ENCODE measurements around the gene FCRL3.
A peak's percentile ranks its signal among the peaks of the same experiment; 100 is the strongest.

The FCRL3 gene

GRCh38 chr1:157639800-157640199, 60.8 kb downstream of the FCRL3 start:
- H4K20me1 ChIP-seq (ENCODE audit: control insufficient read depth, insufficient read depth, low read depth, low read length): no peaks in the 10 kb centered on the region
- no peak for TF ChIP-seq EZH2phosphoT487 (IDR thresholded peaks at IDR 0.05; ENCODE audit: borderline replicate concordance, low read length)
- TF ChIP-seq CTCF (IDR thresholded peaks at IDR 0.05; ENCODE audit: low read depth, low read length, poor library complexity, severe bottlenecking): no peak
- no peaks in the 10 kb centered on the region for H3K36me3 ChIP-seq (ENCODE audit: control insufficient read depth, low read length)
- no peaks in the 10 kb centered on the region for H3K9me2 ChIP-seq (replicated peaks; ENCODE audit: control insufficient read depth, low read length)
- H3K4me1 ChIP-seq (ENCODE audit: control insufficient read depth, low read length): peaks cover 21% of the 10 kb centered on the region
- no peaks in the 10 kb centered on the region for H3F3A ChIP-seq (ENCODE audit: control insufficient read depth, insufficient read depth)
- no peaks in the 10 kb centered on the region for H3K9me3 ChIP-seq (ENCODE audit: control insufficient read depth, insufficient read depth, low read length)
- no peaks in the 10 kb centered on the region for H3K79me2 ChIP-seq (ENCODE audit: control insufficient read depth, low read length)
- H3K27ac ChIP-seq (ENCODE audit: low read depth, low read length): no peak overlapping the region
- 0 out of 2 replicates have a peak overlapping the region, but pooled peaks have one; percentile 7 for H3K4me2 ChIP-seq (ENCODE audit: low read length)
- no peaks in the 10 kb centered on the region for H3K27me3 ChIP-seq (ENCODE audit: control insufficient read depth, low read length)
- H3K4me3 ChIP-seq (ENCODE audit: low read length): no peak overlapping the region

- Histone ChIP-seq H3K4me1 (ENCODE audit: control insufficient read depth, low read length) (peaks cover 26% of the 10 kb centered on the region), H3K4me3 (ENCODE audit: low read length) (no peak overlapping the region), H4K20me1 (ENCODE audit: control insufficient read depth, insufficient read depth, low read depth, low read length) (no peaks in the 10 kb centered on the region), H3K36me3 (ENCODE audit: control insufficient read depth, low read length) (no peaks in the 10 kb centered on the region), H3K4me2 (ENCODE audit: low read length) (no peak overlapping the region), H3K79me2 (ENCODE audit: control insufficient read depth, low read length) (no peaks in the 10 kb centered on the region), H3K9me3 (ENCODE audit: control insufficient read depth, insufficient read depth, low read length) (no peaks in the 10 kb centered on the region), H3K27ac (ENCODE audit: low read depth, low read length) (no peak overlapping the region), H3K27me3 (ENCODE audit: control insufficient read depth, low read length) (no peaks in the 10 kb centered on the region), H3F3A (ENCODE audit: control insufficient read depth, insufficient read depth) (no peaks in the 10 kb centered on the region), H3K9me2 (replicated peaks; ENCODE audit: control insufficient read depth, low read length) (no peaks in the 10 kb centered on the region)
- TF ChIP-seq CTCF (IDR thresholded peaks at IDR 0.05; ENCODE audit: low read depth, low read length, poor library complexity, severe bottlenecking) (no peak), EZH2phosphoT487 (IDR thresholded peaks at IDR 0.05; ENCODE audit: borderline replicate concordance, low read length) (no peak)
Measured at GRCh38 chr1:157628773-157629172, 71.8 kb downstream of the FCRL3 start.

Data from DOHH2 (cell line).